Measurements from ENCODE around the gene ANKRD24.

ANKRD24 gene

GRCh38 chr19:4264812-4265211 is 82.3 kb downstream of the ANKRD24 start:
- Histone ChIP-seq H3K23ac (ENCODE audit: low read length in 2 of 2) (no peak overlapping the region), H3K27me3 (ENCODE audit: control insufficient read depth in 1 of 2, insufficient read depth in 1 of 2, low read length in 2 of 2) (no peaks in the 10 kb centered on the region), H3K9me3 (ENCODE audit: control insufficient read depth, low read length) (no peaks in the 10 kb centered on the region), H3K79me1 (replicated peaks; ENCODE audit: low read length, poor library complexity, severe bottlenecking) (peaks cover 3% of the 10 kb centered on the region), H3K14ac (ENCODE audit: low read length in 2 of 2) (no peak overlapping the region), H2BK5ac (ENCODE audit: low read depth, low read length, poor library complexity, severe bottlenecking) (no peak overlapping the region), H3K4me1 (ENCODE audit: control insufficient read depth, insufficient read depth, low read depth, low read length) (no peaks in the 10 kb centered on the region), H2BK15ac (ENCODE audit: low read depth, poor library complexity, severe bottlenecking) (no peak overlapping the region), H2AK5ac (ENCODE audit: low read length, severe bottlenecking) (no peak overlapping the region), H3K36me3 (ENCODE audit: control insufficient read depth in 1 of 2, insufficient read depth in 2 of 2, low read depth in 1 of 2, low read length in 2 of 2) (peaks cover 49 to 61% of the 10 kb centered on the region in 2 experiments), H3K18ac (ENCODE audit: low read depth in 1 of 2, low read length in 2 of 2) (no peak overlapping the region), H2AFZ (ENCODE audit: low read depth, low read length) (no peak overlapping the region), H3K4me3 (ENCODE audit: insufficient read depth in 1 of 2, low read depth in 1 of 2, low read length in 2 of 2) (no peak overlapping the region), H4K91ac (ENCODE audit: low read length) (no peak overlapping the region), H3K4me2 (ENCODE audit: low read length, poor library complexity, severe bottlenecking) (no peak overlapping the region), H2BK12ac (ENCODE audit: low read length in 2 of 2) (no peak overlapping the region), H4K8ac (ENCODE audit: low read length) (no peak overlapping the region), H3K9ac (ENCODE audit: low read length) (no peak overlapping the region), H3K27ac (ENCODE audit: low read length, poor library complexity, severe bottlenecking) (no peak overlapping the region), H2BK120ac (ENCODE audit: low read depth, low read length) (no peak overlapping the region), H3K4ac (ENCODE audit: low read depth in 1 of 2, low read length in 2 of 2) (no peak overlapping the region)
- DNase-seq: no peak
- WGBS: 96% methylated on average over 3 of the region's 4 CpGs

GRCh38 chr19:4266253-4267000 is 83.9 kb downstream of the ANKRD24 start:
- H3K14ac ChIP-seq (ENCODE audit: low read length in 2 of 2): no peak overlapping the region
- H3K4me2 ChIP-seq (ENCODE audit: low read length, poor library complexity, severe bottlenecking): no peak overlapping the region
- no peaks in the 10 kb centered on the region for H3K9me3 ChIP-seq (ENCODE audit: control insufficient read depth, low read length)
- H2AK5ac ChIP-seq (ENCODE audit: low read length, severe bottlenecking): no peak overlapping the region
- H2AFZ ChIP-seq (ENCODE audit: low read depth, low read length): no peak overlapping the region
- no peak overlapping the region for H3K4ac ChIP-seq (ENCODE audit: low read depth in 1 of 2, low read length in 2 of 2)
- no peak overlapping the region for H3K4me3 ChIP-seq (ENCODE audit: insufficient read depth in 1 of 2, low read depth in 1 of 2, low read length in 2 of 2)
- H3K23ac ChIP-seq (ENCODE audit: low read length in 2 of 2): no peak overlapping the region
- no peak overlapping the region for H3K9ac ChIP-seq (ENCODE audit: low read length)
- H4K8ac ChIP-seq (ENCODE audit: low read length): no peak overlapping the region
- no peak overlapping the region for H3K18ac ChIP-seq (ENCODE audit: low read depth in 1 of 2, low read length in 2 of 2)
- H2BK120ac ChIP-seq (ENCODE audit: low read depth, low read length): no peak overlapping the region
- peaks cover 3% of the 10 kb centered on the region for H3K79me1 ChIP-seq (replicated peaks; ENCODE audit: low read length, poor library complexity, severe bottlenecking)
- no peak overlapping the region for H2BK12ac ChIP-seq (ENCODE audit: low read length in 2 of 2)
- H3K27ac ChIP-seq (ENCODE audit: low read length, poor library complexity, severe bottlenecking): no peak overlapping the region
- no peak for DNase-seq
- no peak overlapping the region for H2BK5ac ChIP-seq (ENCODE audit: low read depth, low read length, poor library complexity, severe bottlenecking)
- H3K4me1 ChIP-seq (ENCODE audit: control insufficient read depth, insufficient read depth, low read depth, low read length): no peaks in the 10 kb centered on the region
- peaks cover 42 to 50% of the 10 kb centered on the region in 2 experiments for H3K36me3 ChIP-seq (ENCODE audit: control insufficient read depth in 1 of 2, insufficient read depth in 2 of 2, low read depth in 1 of 2, low read length in 2 of 2)
- no peak overlapping the region for H2BK15ac ChIP-seq (ENCODE audit: low read depth, poor library complexity, severe bottlenecking)
- H4K91ac ChIP-seq (ENCODE audit: low read length): peak overlapping the region; percentile 18
- H3K27me3 ChIP-seq (ENCODE audit: control insufficient read depth in 1 of 2, insufficient read depth in 1 of 2, low read length in 2 of 2): no peaks in the 10 kb centered on the region
- 95% methylated on average over 17 of the region's 18 CpGs for WGBS

GRCh38 chr19:4267101-4267900 is 84.8 kb downstream of the ANKRD24 start:
- Histone ChIP-seq H4K8ac (ENCODE audit: low read length) (no peak overlapping the region), H2AK5ac (ENCODE audit: low read length, severe bottlenecking) (no peak overlapping the region), H2BK12ac (ENCODE audit: low read length in 2 of 2) (no peak overlapping the region), H3K4ac (ENCODE audit: low read depth in 1 of 2, low read length in 2 of 2) (no peak overlapping the region), H3K18ac (ENCODE audit: low read depth in 1 of 2, low read length in 2 of 2) (no peak overlapping the region), H3K4me3 (ENCODE audit: insufficient read depth in 1 of 2, low read depth in 1 of 2, low read length in 2 of 2) (no peak overlapping the region), H3K27ac (ENCODE audit: low read length, poor library complexity, severe bottlenecking) (no peak overlapping the region), H2BK5ac (ENCODE audit: low read depth, low read length, poor library complexity, severe bottlenecking) (no peak overlapping the region), H3K9ac (ENCODE audit: low read length) (no peak overlapping the region), H3K4me1 (ENCODE audit: control insufficient read depth, insufficient read depth, low read depth, low read length) (no peaks in the 10 kb centered on the region), H2BK120ac (ENCODE audit: low read depth, low read length) (no peak overlapping the region), H3K23ac (ENCODE audit: low read length in 2 of 2) (no peak overlapping the region), H3K79me1 (replicated peaks; ENCODE audit: low read length, poor library complexity, severe bottlenecking) (peaks cover 3% of the 10 kb centered on the region), H3K4me2 (ENCODE audit: low read length, poor library complexity, severe bottlenecking) (no peak overlapping the region), H2AFZ (ENCODE audit: low read depth, low read length) (no peak overlapping the region), H2BK15ac (ENCODE audit: low read depth, poor library complexity, severe bottlenecking) (no peak overlapping the region), H3K14ac (ENCODE audit: low read length in 2 of 2) (no peak overlapping the region), H3K36me3 (ENCODE audit: control insufficient read depth in 1 of 2, insufficient read depth in 2 of 2, low read depth in 1 of 2, low read length in 2 of 2) (peaks cover 43 to 47% of the 10 kb centered on the region in 2 experiments), H3K27me3 (ENCODE audit: control insufficient read depth in 1 of 2, insufficient read depth in 1 of 2, low read length in 2 of 2) (no peaks in the 10 kb centered on the region), H4K91ac (ENCODE audit: low read length) (peak overlapping the region; percentile 48), H3K9me3 (ENCODE audit: control insufficient read depth, low read length) (no peaks in the 10 kb centered on the region)
- WGBS: 39% methylated on average over 19 of the region's 21 CpGs
- peak; percentile 75 for DNase-seq

Measured in mesenchymal stem cell (in vitro differentiated cells and primary cell).